Endothelial cell of umbilical vein (primary cell): Measurements from ENCODE around the gene RIN2.

Source experiments
- CTCF ChIP-seq, 2 donors: IDR thresholded peaks; 1 replicate in 1 of 2; 2 replicates in 1 of 2; pipeline ENCODE4 v1.5.1; 2011; ENCODE audit warnings: low read length in 2 of 2, mild to moderate bottlenecking in 2 of 2, moderate library complexity in 2 of 2, control low read depth in 1 of 2, inconsistent platforms in 1 of 2, low read depth in 1 of 2; ENCODE audit not compliant: insufficient read depth in 1 of 2; ENCODE audit errors: extremely low read depth in 1 of 2
- FOS ChIP-seq: IDR thresholded peaks from 2 replicates; pipeline ENCODE4 v1.6.1; 2011; ENCODE audit warnings: mild to moderate bottlenecking, low read length, moderate library complexity, borderline replicate concordance; ENCODE audit not compliant: insufficient read depth
- GATA2 ChIP-seq: IDR thresholded peaks from 2 replicates; pipeline ENCODE4 v1.7.0; 2011; ENCODE audit warnings: low read depth, mild to moderate bottlenecking, moderate library complexity, mixed read lengths, low read length; ENCODE audit not compliant: insufficient read length, insufficient read depth
- JUN ChIP-seq: IDR thresholded peaks from 2 replicates; pipeline ENCODE4 v1.6.1; 2011; ENCODE audit warnings: borderline replicate concordance, low read depth; ENCODE audit not compliant: insufficient read length, insufficient read depth
- MAX ChIP-seq: IDR thresholded peaks from 2 replicates; pipeline ENCODE4 v1.6.1; 2011; ENCODE audit not compliant: insufficient read depth, insufficient read length
- MYC ChIP-seq: IDR thresholded peaks from one replicate; pipeline ENCODE4 v1.6.1; 2011; ENCODE audit warnings: mild to moderate bottlenecking, low read depth, low read length
- POLR2A ChIP-seq: IDR thresholded peaks from 2 replicates; pipeline ENCODE4 v1.6.1; 2012; ENCODE audit warnings: low read depth, mild to moderate bottlenecking, control low read depth, low read length
- POLR2AphosphoS5 ChIP-seq: IDR thresholded peaks from 2 replicates; pipeline ENCODE4 v1.6.1; 2012; ENCODE audit warnings: low read depth, mild to moderate bottlenecking, control low read depth, low read length, moderate library complexity; ENCODE audit not compliant: insufficient read depth

- TF ChIP-seq CTCF (IDR thresholded peaks at IDR 0.05; ENCODE audit: extremely low read depth in 1 of 2, insufficient read depth in 1 of 2, low read depth in 1 of 2, low read length in 2 of 2) (no peak), GATA2 (no peak), MAX (no peak), POLR2AphosphoS5 (no peak), MYC (no peak), POLR2A (no peak), FOS (no peak), JUN (no peak)
These were observed 18.7 kb upstream of the RIN2 start for GRCh38 chr20:19739351-19739750.
